RWPE1 (cell line): Measurements from ENCODE around the gene CCL5.

Experiments
- CTCF ChIA-PET: fragments of 350-600 bp; sonication (Branson Sonifier 250); formaldehyde crosslinking; extraction: SDS; loops from one replicate; lab custom pipeline; 2021; lab: Yijun Ruan, JAX
- POLR2A ChIA-PET: fragments of 400-600 bp; formaldehyde crosslinking; extraction: SDS; loops from one replicate; lab custom pipeline; 2020; ENCODE audit warnings: antibody characterized with exemption; ENCODE audit not compliant: low non-redundant PET; lab: Yijun Ruan, JAX
- DNase-seq: peaks from one replicate; pipeline ENCODE4 v3.0.0; 2012; ENCODE audit warnings: low spot score
- H3K27ac ChIP-seq: fragments of 450-650 bp; 2 replicates; pipeline ENCODE4 v1.5.1; 2017
- TF ChIP-seq, protein P1 (sequence below): fragments of 450-650 bp; conservative IDR thresholded peaks from 2 replicates; pipeline ENCODE4 v1.5.1; 2017; ENCODE audit warnings: low read depth, mild to moderate bottlenecking

The CCL5 gene

DNA sequence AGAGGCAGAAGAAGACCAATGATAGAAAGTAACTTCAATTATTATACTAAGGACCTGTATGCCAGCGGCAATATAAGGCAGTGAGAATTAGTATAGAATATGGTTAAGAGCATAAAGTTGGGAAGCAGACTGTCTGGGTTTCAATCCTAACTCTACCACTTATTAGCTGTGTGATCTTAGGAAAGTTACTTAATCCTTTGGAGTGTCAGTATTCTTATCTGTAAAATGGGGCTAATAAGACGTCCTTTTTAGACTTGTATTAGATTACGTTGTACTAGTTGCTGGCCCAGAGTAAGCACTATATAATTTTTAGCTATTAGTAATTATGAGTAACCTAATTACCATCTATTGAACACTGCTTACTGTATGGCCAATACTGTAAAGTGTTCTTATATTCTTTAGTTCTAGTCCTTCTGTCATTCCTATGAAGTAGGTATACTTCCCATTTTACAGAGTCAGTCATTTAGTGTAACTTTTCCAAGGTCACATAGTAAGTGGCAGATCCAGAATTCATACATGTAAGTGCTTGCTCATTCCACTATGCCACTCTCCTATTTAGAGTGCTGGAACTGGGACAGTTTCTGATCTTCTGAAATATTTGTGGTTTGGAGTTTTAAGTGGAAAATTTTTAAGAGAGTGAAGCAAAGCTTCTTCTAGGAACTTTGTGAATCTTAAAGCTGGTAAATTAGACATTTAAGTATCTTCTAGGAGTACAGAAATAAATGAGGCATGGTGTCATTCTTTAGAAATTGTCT lies 33.9 kb downstream of the CCL5 start:
- DNase-seq: no peak
- TF ChIP-seq, protein P1, sequence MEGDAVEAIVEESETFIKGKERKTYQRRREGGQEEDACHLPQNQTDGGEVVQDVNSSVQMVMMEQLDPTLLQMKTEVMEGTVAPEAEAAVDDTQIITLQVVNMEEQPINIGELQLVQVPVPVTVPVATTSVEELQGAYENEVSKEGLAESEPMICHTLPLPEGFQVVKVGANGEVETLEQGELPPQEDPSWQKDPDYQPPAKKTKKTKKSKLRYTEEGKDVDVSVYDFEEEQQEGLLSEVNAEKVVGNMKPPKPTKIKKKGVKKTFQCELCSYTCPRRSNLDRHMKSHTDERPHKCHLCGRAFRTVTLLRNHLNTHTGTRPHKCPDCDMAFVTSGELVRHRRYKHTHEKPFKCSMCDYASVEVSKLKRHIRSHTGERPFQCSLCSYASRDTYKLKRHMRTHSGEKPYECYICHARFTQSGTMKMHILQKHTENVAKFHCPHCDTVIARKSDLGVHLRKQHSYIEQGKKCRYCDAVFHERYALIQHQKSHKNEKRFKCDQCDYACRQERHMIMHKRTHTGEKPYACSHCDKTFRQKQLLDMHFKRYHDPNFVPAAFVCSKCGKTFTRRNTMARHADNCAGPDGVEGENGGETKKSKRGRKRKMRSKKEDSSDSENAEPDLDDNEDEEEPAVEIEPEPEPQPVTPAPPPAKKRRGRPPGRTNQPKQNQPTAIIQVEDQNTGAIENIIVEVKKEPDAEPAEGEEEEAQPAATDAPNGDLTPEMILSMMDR: no peak
- ChIA-PET POLR2A (no interaction called here), CTCF (no interaction called here)
- no peak overlapping the region for H3K27ac ChIP-seq

DNA sequence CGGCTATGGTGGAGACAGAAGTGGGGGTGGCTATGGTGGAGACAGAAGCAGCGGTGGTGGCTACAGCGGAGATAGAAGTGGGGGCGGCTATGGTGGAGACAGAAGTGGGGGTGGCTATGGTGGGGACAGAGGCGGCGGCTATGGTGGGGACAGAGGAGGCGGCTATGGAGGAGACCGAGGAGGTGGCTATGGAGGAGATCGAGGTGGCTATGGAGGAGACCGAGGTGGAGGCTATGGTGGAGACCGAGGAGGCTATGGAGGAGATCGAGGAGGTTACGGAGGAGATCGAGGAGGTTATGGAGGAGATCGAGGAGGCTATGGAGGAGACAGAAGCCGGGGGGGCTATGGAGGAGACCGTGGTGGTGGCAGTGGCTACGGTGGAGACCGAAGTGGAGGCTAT lies 35.6 kb downstream of the CCL5 start:
- TF ChIP-seq, protein P1: no peak
- DNase-seq: no peak
- no peak overlapping the region for H3K27ac ChIP-seq
- ChIA-PET CTCF (no interaction called here), POLR2A (no interaction called here)

DNA sequence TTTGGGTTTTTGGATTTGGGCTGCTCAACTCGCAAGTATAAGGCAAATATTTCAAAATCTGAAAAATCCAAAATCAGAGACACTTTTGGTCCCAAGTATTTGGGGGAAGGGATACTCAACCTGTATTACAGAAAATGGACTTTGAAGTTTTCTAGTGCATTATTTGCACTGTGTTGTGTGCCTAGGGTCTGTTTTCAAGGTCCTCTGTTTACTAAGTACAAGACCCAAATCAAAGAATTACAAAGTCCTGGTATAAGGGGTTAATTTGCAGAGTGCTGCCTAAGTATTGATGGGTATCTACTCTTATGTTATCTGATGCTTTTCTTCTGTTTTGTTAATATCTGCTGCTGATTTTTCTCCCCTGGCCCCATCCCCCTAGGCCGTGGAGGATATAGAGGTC lies 36.5 kb downstream of the CCL5 start:
- POLR2A ChIA-PET: no interaction called here
- CTCF ChIA-PET: no interaction called here
- no peak overlapping the region for H3K27ac ChIP-seq
- TF ChIP-seq, protein P1: no peak
- DNase-seq: no peak

DNA sequence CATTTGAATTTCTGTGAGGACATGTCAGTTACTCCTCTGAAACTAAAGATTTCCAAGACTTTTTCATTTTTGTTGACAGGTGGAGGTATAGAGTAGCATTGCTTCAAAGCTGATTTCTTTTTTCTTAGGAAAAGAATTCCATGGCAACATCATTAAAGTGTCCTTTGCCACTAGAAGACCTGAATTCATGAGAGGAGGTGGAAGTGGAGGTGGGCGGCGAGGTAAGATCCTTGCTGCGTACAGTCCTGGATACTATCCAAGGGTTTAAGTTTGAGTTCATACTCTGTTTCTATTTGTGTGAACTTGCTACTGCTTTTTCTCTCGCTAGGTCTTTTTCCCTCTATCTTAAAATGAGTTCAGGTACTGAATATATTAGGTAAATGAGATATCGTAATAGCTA lies 37.9 kb downstream of the CCL5 start:
- CTCF ChIA-PET: interaction anchor here (0.6 kb wide), 2 partner anchors 23 to 81 kb away, joined by 3 to 5 read pairs; no protein-coding TSS in a partner anchor
- POLR2A ChIA-PET: no interaction called here
- TF ChIP-seq, protein P1: no peak

DNA sequence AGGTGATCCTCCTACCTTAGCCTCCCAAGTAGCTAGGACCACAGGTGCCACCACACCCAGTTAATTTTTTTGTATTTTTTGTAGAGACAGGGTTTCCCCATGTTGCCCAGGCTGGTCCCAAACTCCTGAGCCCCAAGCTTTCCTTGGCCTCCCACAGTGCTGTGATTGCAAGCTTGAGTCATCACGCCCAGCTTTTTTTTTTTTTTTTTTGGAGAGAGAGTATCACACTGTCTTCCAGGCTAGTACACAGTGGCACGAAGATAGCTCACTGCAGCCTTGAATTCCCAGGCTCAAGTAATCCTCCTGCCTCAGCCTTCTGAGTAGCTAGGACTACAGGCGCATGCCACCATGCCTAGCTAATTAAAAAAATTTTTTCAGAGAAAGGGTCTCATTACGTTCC lies 38.7 kb downstream of the CCL5 start:
- H3K27ac ChIP-seq: no peak overlapping the region
- TF ChIP-seq, protein P1: no peak
- DNase-seq: no peak
- CTCF ChIA-PET: interaction anchor here (0.6 to 0.9 kb wide), 2 partner anchors 17 to 32 kb away, joined by 3 to 4 read pairs; no protein-coding TSS in a partner anchor
- POLR2A ChIA-PET: no interaction called here

More for the DNA sequence above, 37.9 kb downstream of the CCL5 start:
- no peak for DNase-seq
- no peak overlapping the region for H3K27ac ChIP-seq

DNA sequence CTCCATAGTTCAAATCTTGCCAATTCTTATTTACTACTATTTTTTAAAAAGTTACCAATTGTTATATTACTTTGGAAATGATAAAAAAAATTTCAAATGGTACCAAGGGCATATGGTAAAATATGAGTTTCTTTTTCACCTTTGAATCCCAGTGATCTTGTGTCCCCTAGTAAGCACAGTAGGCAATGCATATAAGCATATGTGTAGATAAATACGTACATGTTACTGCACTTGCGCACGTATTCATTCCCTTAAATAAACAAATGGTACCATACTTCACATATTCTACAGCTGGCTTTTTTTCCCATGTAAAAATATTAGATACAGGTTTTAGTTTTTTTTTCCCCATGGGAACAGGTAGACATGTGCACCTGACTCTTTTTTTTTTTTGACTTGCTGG lies 39.1 kb downstream of the CCL5 start:
- CTCF ChIA-PET: interaction anchor here (0.6 to 0.9 kb wide), 2 partner anchors 17 to 32 kb away, joined by 3 to 4 read pairs; no protein-coding TSS in a partner anchor

More for the DNA sequence above, 39.1 kb downstream of the CCL5 start:
- TF ChIP-seq, protein P1: no peak
- no peak for DNase-seq
- H3K27ac ChIP-seq: no peak overlapping the region
- POLR2A ChIA-PET: no interaction called here
